IMR-90 (cell line): ENCODE data around the gene FLVCR2.

Source experiments
- BHLHE40 ChIP-seq: fragments of 150-350 bp; IDR thresholded peaks from 2 replicates; pipeline ENCODE4 v1.6.1; 2016; ENCODE audit warnings: mild to moderate bottlenecking, low read depth, low read length
- CEBPB ChIP-seq: IDR thresholded peaks from 2 replicates; pipeline ENCODE4 v1.6.1; 2012; ENCODE audit warnings: low read depth, low read length, improper control_type of control experiment
- CHD1 ChIP-seq: IDR thresholded peaks from 2 replicates; pipeline ENCODE4 v1.6.1; 2012; ENCODE audit warnings: low read depth, low read length, improper control_type of control experiment
- CTCF ChIP-seq: conservative IDR thresholded peaks from 2 replicates; pipeline ENCODE4 v1.5.1; 2012; ENCODE audit warnings: mild to moderate bottlenecking, low read depth, low read length, improper control_type of control experiment
- MAFK ChIP-seq: IDR thresholded peaks from 2 replicates; pipeline ENCODE4 v1.6.1; 2012; ENCODE audit warnings: low read depth, low read length, improper control_type of control experiment
- MAZ ChIP-seq: IDR thresholded peaks from 2 replicates; pipeline ENCODE4 v1.6.1; 2012; ENCODE audit warnings: low read depth, mild to moderate bottlenecking, low read length, improper control_type of control experiment, moderate library complexity, borderline replicate concordance
- MXI1 ChIP-seq: IDR thresholded peaks from 2 replicates; pipeline ENCODE4 v1.6.1; 2012; ENCODE audit warnings: low read depth, mild to moderate bottlenecking, low read length, moderate library complexity, borderline replicate concordance
- POLR2A ChIP-seq: IDR thresholded peaks from 2 replicates; pipeline ENCODE4 v1.6.1; 2012; ENCODE audit warnings: mild to moderate bottlenecking, low read depth, low read length
- RCOR1 ChIP-seq: IDR thresholded peaks from 2 replicates; pipeline ENCODE4 v1.6.1; 2012; ENCODE audit warnings: mild to moderate bottlenecking, low read length, improper control_type of control experiment; ENCODE audit not compliant: insufficient replicate concordance
- RFX5 ChIP-seq: IDR thresholded peaks from 2 replicates; pipeline ENCODE4 v1.8.0; 2012; ENCODE audit warnings: low read depth, mild to moderate bottlenecking, low read length, moderate library complexity
- SMC3 ChIP-seq: fragments of 150-350 bp; IDR thresholded peaks from 2 replicates; pipeline ENCODE4 v1.6.1; 2016; ENCODE audit warnings: low read depth, mild to moderate bottlenecking, antibody characterized with exemption, low read length, moderate library complexity

- TF ChIP-seq POLR2A, result no peak
- no peak for TF ChIP-seq CTCF
- no peak for TF ChIP-seq SMC3
- TF ChIP-seq MAZ, result no peak
- TF ChIP-seq MXI1, result no peak
- TF ChIP-seq CHD1, result no peak
- no peak for TF ChIP-seq RFX5
- TF ChIP-seq CEBPB, result no peak
- no peak for TF ChIP-seq BHLHE40
- no peak for TF ChIP-seq RCOR1
- no peak for TF ChIP-seq MAFK
Measured at GRCh38 chr14:75579882-75580281, 1.5 kb downstream of the FLVCR2 start.
